ENCODE measurements around the gene MACROD2.
A peak's percentile ranks its signal among the peaks of the same experiment; 100 is the strongest.

The MACROD2 gene

DNA sequence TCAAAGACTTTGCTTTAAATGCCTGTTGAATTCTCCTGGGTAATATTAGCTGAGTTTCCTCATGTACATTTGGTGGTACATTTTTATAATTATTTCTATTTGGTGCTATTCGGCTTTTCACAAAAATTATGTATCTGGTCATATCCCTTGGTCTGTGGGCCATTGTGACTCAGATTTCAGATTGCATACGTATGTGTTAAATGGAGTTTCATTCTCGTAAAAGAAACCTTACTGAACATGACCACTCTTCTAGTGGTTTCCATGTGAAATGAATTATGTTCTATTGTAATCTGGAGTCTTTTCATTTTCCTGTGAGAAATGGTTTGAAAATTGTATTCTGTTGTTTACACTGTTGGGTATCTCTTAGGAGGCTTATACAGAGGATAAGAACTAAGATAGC, 728.3 kb downstream of the MACROD2 start:
- no peak for DNase-seq

DNA sequence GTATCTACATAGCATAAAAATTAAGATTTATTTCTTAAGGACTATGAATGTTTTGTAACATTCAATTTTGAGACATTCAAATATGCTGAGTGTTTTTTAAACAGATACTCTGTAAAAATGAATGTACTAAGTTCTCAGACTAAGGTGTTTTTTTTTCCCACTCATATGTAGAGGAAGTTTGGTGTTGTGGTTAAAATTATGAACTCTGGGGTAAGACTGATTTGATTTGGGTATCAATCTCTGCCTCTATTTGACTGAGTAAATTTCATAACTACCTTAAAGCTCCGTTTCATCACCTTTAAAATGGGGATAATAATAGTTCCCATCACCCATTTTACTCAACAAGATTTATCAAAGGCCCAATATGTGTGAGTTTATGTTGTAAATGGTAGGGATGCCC, 728.7 kb downstream of the MACROD2 start:
- DNase-seq, result no peak

- DNase-seq, result no peak
Measured at GRCh38 chr20:14724468-14724867, 729.2 kb downstream of the MACROD2 start.

- DNase-seq, result no peak
Measured at GRCh38 chr20:14726591-14726990, 731.3 kb downstream of the MACROD2 start.

DNA sequence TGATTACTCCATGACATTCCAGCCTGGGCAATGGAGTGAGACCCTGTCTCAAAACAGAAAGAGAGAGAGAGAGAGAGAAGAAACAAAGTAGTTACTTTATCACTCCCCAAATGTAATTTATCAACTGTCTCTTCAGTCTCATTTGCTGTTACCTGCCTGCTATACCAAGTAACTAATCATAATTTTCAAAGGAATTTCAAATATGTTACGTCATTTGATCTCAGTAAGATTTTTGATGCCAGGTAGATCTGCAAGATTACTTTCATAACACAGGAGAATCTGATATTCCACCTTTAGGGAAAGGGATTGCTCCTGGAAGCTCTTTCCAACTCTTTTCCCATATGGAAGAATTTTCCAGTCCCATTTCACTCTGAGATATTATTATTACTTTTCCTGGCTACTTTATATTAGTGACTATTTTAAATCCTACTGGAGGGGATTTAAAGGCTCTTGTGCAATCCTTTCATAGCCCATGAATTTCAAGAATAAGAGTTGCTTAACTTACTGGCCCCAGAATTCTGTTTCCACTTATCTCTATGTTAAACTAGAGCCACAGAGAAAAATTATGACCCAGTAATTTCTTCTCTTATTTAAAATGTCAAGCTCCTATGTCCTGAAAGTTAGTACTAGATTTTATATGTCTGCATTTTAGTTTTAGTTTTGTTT, 732.3 kb downstream of the MACROD2 start:
- DNase-seq, result no peak

GRCh38 chr20:14729390-14729789, 734.1 kb downstream of the MACROD2 start:
- DNase-seq, result no peak

DNA sequence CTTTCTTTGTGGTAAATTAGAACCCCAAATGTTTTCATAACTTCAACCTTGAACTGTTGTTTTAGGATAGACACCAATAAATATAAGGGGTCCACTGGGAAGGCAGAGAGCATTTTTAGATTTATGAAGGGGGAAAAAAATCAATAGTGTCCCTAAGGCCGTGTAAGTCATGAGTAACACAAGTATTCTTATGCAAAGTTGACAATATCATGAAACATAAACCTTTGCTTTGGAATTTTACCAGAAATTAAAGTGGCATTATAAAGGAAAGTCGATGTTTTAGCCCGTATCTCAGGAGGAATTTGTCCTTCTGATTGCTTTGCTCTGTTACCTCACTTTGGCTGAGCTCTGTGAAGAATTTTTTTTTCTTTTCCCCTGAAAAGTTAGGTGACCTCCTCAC, 737.0 kb downstream of the MACROD2 start:
- no peak for DNase-seq

DNA sequence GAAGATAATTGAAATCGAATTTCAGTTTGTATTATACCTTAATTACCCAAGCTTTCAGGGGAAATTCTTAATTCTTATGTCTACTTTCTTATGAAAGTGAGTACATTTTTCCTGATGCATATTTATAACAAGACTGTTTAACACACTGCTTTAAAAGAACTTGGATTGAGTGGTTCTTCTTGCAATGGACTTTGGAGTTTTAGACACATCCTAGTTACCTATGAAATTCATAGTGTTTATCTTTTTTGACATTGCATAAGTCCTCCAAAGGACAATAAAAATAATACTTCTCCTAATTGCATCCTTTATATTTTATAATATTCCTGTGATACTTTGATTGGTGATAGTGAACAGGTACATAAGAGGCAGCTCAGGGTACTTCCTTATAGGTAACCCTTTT, 737.7 kb downstream of the MACROD2 start:
- no peak for DNase-seq

- no peak for DNase-seq
Measured at GRCh38 chr20:14740380-14740779, 745.1 kb downstream of the MACROD2 start.

DNA sequence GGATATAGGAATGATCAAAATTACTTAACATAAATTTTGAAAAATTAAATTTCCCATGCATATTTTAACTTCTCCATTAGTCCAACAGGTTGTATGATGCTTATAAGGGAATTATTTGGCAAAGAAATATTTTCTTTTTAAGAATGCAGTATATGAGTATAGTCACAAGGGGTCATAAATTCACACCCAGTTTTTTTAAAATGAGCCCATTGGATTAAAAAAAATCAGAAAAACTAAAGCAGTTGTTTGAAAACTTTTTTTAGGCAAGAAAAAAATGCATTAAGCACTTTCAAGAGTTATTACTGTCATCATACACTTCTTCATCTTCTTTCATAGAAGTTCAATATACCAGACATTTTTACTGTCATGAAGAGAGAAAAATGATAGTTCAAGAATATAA, 746.3 kb downstream of the MACROD2 start:
- no peak for DNase-seq

DNA sequence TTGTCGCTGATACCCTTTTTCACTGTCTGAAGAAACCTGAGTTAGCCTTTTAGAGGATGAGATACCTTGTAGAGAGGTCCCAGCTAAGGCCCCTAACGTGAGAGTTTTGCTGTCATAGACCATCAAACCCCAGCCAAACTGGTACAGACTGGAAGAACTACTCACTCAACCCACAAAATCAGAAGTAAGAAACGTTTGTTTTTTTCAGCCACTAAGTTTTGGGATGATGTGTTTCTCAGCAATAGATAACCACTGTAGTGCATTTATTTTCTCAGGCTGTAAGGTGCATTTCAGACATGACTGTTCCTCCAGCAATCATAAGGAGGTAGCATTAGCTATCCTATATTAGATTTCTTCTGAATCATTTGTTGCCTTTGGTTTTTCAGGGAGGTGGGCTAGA, 749.4 kb downstream of the MACROD2 start:
- no peak for DNase-seq

GRCh38 chr20:14745830-14746229, 750.5 kb downstream of the MACROD2 start:
- no peak for DNase-seq

GRCh38 chr20:14751191-14751590, 755.9 kb downstream of the MACROD2 start:
- DNase-seq, result no peak

DNA sequence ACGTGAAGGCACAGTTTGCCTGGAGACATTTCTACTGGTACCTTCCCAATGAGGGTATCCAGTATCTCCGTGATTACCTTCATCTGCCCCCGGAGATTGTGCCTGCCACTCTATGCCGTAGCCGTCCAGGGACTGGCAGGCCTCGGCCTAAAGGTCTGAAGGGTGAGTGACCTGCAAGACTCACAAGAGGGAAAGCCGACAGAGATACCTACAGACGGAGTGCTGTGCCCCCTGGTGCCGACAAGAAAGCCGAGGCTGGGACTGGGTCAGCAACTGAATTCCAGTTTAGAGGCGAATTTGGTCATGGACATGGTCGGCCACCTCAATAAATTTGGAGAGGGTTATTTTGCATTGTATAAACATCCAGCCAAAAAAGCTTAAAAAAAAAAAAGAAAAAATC, 762.4 kb downstream of the MACROD2 start:
- no peak for DNase-seq

DNA sequence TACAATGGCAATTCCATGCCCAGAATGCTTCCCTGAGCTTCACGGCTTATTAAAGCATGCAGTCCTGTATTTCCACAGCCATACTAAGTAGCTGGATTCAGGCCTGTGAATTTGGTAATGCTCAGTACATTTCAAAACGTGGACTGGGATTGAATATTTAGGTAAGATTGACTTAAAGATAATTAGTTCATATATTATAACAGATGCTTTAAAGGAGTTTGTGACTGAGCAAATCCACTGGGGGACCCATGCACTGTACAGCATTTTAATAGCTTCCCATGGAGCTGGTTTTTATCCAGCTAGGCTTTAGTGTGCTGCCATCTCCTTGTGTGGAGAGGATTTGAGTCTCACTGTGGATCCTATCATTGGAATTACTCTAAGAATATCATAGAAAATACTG, 763.0 kb downstream of the MACROD2 start:
- DNase-seq, result no peak

GRCh38 chr20:14759979-14760378, 764.7 kb downstream of the MACROD2 start:
- DNase-seq, result no peak

- DNase-seq, result no peak
Measured at GRCh38 chr20:14761903-14762302, 766.6 kb downstream of the MACROD2 start.

DNA sequence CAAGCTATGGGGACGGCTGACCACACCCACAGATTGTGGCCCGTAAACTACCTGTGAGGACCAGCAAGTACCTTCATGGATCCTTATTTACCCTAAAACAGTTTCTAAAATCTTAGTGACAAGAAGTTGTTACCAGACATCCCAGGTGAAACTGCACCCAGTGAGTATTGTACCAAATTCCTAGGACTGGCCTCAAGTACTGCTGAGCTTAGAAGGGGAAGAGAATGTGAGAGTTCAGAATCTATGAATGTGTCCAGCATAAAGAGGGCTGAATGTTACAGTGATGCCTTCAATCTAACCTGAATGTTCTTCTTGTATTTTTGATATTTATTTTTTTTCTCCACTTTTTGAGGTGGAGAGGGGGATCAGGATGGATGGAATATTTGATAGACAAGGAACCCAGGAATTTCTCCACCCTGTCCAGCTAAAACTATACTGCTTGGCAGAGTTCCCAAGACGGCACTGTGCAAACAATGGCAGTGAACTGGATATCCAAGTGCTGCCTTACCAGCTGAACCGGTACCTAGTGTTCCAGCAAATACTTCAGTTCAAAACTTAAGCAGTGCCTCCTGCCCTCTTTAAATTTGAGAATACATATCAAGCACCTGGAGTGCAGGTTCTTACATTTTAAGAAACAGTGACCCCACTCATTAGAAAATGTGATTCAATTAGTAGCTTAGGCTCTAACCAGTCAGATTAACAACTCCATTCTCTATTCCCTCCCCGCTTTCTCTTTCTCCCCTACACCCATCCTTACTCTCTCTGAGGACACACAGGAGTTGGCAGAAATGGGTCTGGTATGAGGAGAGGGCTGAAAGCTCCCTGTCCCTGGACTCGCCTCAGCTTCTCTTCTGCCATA, 769.4 kb downstream of the MACROD2 start:
- no peak for DNase-seq

DNA sequence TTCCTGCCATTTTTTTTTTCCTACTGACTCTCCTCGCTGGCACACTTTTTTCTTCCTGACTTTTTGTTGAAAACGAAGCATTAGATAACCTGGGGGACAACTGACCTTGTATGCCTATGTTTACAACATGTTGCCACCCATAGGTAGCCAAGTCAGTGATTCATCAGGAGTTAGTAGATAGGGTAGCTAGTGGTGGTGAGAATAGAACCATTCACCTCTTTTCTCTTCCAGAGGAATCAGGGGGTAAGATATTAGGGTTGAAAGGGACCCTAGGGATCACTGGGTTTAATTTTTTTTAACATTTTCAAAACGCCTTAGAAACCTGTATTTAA, 770.0 kb downstream of the MACROD2 start:
- DNase-seq, result no peak

GRCh38 chr20:14773486-14773885, 778.2 kb downstream of the MACROD2 start:
- DNase-seq, result no peak

- DNase-seq, result peak; percentile 68
Measured at GRCh38 chr20:14775778-14776177, 780.5 kb downstream of the MACROD2 start.

DNA sequence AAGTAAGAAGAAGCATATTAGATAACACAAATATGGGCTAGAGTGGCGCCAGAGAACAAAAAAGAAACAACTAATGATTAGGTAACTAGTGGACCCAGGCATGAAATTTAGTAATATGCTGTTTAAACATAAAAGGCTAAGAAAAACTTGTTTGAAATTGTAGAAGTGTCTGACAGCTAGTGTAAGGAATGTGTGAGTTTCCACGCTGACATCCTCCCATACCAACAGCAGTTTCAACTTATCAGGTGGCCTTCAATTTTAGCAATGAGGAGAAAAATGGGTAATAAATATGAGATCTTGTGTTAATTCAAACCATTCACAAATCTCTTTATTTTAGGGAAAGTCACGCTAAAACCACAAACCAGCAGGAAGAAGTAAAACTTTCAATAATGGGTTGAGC, 782.3 kb downstream of the MACROD2 start:
- DNase-seq, result no peak

DNA sequence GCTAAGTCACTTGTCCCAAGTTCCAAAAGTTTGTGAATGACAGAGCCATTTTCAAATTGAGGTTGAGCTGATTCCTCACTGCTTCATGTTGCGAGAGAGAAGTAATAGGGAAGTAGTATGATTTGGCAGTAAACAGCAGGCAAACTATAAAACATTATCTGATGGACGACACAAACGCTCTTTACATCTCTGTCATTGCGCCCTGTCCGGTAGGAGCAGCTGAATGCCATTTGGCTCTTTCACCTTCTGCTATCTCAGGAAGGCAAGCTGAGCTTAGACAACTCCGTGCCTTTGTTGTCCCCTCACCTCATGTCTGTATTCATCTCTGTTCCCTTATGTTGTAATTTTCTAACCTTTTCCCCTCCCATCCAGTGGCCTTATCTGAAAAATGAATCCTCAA, 782.8 kb downstream of the MACROD2 start:
- DNase-seq, result no peak

DNA sequence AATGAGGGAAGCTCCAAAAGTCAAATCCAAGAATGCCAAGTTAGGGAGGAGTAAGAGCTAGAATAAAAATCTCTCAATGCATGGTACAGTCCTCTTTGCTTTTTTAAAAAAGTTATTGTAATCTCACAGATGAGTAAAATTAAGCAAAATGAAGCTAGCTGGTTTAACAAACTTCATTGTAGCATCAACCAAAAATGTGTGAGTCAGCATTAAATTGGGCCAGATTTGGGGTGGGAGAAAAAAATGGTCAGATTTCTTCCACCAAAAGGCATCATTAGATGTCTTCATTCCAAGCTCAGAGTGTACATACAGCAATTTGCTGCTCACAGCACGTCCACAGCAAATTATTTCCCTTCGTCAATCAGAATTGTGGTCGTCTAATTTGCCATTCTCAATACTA, 783.6 kb downstream of the MACROD2 start:
- no peak for DNase-seq

GRCh38 chr20:14780508-14780907, 785.2 kb downstream of the MACROD2 start:
- no peak for DNase-seq

Measured in amniotic stem cell (primary cell).